GM06990 (cell line): ENCODE results near the gene MAD1L1.

Experiments used
- DNase-seq: peaks from one replicate; pipeline ENCODE4 v3.0.0-alpha.2; 2011; ENCODE audit not compliant: insufficient read length; ENCODE audit errors: extremely low read depth
- H3K27me3 ChIP-seq: replicated peaks from 2 replicates; pipeline ENCODE4 v1.6.0; 2011; ENCODE audit warnings: low read length; ENCODE audit not compliant: control insufficient read depth, insufficient read depth
- H3K36me3 ChIP-seq: 2 replicates; pipeline ENCODE4 v1.5.1; 2011; ENCODE audit warnings: low read length; ENCODE audit not compliant: control insufficient read depth, insufficient read depth
- H3K4me3 ChIP-seq: replicated peaks from 2 replicates; pipeline ENCODE4 v1.5.1; 2011; ENCODE audit warnings: low read depth, mild to moderate bottlenecking, control low read depth, low read length
- CTCF ChIP-seq: IDR thresholded peaks from 2 replicates; pipeline ENCODE4 v1.5.1; 2011; ENCODE audit warnings: low read length, control low read depth, mild to moderate bottlenecking, inconsistent platforms; ENCODE audit not compliant: insufficient read depth, poor library complexity, severe bottlenecking

Gene MAD1L1

GRCh38 chr7:2168615-2169311, 64.0 kb downstream of the MAD1L1 start:
- H3K36me3 ChIP-seq, result peaks cover 4% of the 10 kb centered on the region
- DNase-seq, result no peak
- no peak for TF ChIP-seq CTCF
- H3K4me3 ChIP-seq, result no peak overlapping the region
- no peaks in the 10 kb centered on the region for H3K27me3 ChIP-seq

- Histone ChIP-seq H3K4me3 (no peak overlapping the region), H3K36me3 (peaks cover 4% of the 10 kb centered on the region), H3K27me3 (no peaks in the 10 kb centered on the region)
- no peak for DNase-seq
- no peak for TF ChIP-seq CTCF
These were observed 66.0 kb downstream of the MAD1L1 start for GRCh38 chr7:2166625-2167280.

- TF ChIP-seq CTCF, result no peak
- peak; percentile 77 for DNase-seq
- Histone ChIP-seq H3K4me3 (no peak overlapping the region), H3K27me3 (no peaks in the 10 kb centered on the region), H3K36me3 (peaks cover 4% of the 10 kb centered on the region)
These were observed 66.8 kb downstream of the MAD1L1 start for GRCh38 chr7:2165610-2166594.

GRCh38 chr7:2165239-2165609, 67.5 kb downstream of the MAD1L1 start:
- peaks cover 4% of the 10 kb centered on the region for H3K36me3 ChIP-seq
- DNase-seq, result no peak
- no peak for TF ChIP-seq CTCF
- no peaks in the 10 kb centered on the region for H3K27me3 ChIP-seq
- H3K4me3 ChIP-seq, result no peak overlapping the region

GRCh38 chr7:2164646-2165045, 68.1 kb downstream of the MAD1L1 start:
- no peaks in the 10 kb centered on the region for H3K27me3 ChIP-seq
- peaks cover 4% of the 10 kb centered on the region for H3K36me3 ChIP-seq
- DNase-seq, result no peak
- H3K4me3 ChIP-seq, result no peak overlapping the region
- no peak for TF ChIP-seq CTCF
